ENCODE data around the gene ZNF791.
A peak's percentile ranks its signal among the peaks of the same experiment; 100 is the strongest.

Gene ZNF791

GRCh38 chr19:12681074-12681987 lies 70.6 kb downstream of the ZNF791 start, which contains the start of gene DHPS:
TSS of gene DHPS (minus strand) at chr19:12681880. CDS start at chr19:12681766, 114 bp downstream.
- Histone ChIP-seq H3K4me1 (ENCODE audit: insufficient read depth, low read length) (no peaks in the 10 kb centered on the region), H3K9me3 (ENCODE audit: control insufficient read depth, insufficient read depth, low read length) (no peaks in the 10 kb centered on the region), H3K36me3 (ENCODE audit: insufficient read depth, low read length) (peaks cover 8% of the 10 kb centered on the region; the same call in 1 of the 2 replicates), H3K9ac (ENCODE audit: low read depth, low read length) (peak within 1 kb of the TSS; percentile 89)

Data from ES-I3 (cell line).